Neural progenitor cell (in vitro differentiated cells): ENCODE results near the gene BCL2A1.

ENCODE experiments used
- CTCF ChIP-seq: fragments of 200-600 bp; sonication (generic); IDR thresholded peaks from 2 replicates; pipeline ENCODE4 v1.5.1; 2017; ENCODE audit warnings: antibody characterized with exemption, mild to moderate bottlenecking
- EZH2 ChIP-seq: fragments of 200-600 bp; sonication (generic); IDR thresholded peaks from 2 replicates; pipeline ENCODE4 v1.6.1; 2017; ENCODE audit warnings: antibody characterized with exemption, mild to moderate bottlenecking, moderate library complexity

GRCh38 chr15:79918278-79918677 lies 52.7 kb downstream of the BCL2A1 start:
- TF ChIP-seq EZH2 (no peak), CTCF (no peak)
